ENCODE data around the gene ADNP.

ADNP gene

DNA sequence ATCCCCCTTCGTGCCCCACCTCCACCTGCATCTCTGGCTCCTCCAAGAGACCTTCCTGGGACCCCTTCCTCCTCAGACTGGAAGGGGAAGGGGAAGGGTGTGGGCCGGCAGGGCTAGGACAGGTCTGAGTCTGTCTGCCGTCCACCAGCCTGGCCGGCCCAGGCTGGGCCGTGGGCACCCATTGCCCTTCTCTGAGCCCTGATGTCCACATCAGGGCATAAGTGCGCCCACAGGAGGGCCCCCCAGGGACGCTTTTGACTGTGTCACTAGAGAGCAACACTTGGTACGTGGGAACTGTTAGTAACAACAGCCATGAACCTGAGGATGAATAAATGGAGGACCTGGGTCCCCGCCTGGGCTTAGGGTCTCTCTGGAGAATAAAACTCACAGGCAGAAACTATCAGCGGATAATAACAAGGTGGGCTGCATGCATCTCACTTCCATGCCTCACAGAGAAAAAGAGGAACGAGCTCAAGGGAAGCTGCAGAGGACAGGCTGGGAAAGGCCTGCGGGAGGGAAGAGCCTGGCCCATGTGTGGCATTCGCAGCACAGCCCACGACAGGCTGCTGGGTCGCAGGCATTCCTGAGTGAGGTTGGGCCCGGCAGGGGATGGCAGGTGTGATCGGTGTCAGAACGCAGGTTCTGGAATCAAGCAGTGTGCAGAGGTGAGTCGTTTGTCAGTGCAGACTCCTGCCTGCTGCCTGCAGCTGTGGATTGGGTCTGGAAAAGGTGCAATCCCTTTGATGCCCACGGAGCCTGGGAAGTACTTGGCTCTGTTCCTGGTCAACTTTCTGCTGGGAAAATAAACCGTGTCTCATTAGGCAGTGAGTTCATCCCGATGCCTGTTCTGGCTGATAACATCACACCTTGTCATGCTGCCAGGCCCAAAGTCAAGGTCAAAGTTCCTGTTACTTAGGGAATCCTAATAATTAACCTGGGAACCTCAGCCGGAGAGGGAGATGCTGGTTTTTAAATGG lies 75.5 kb downstream of the ADNP start:
- Histone ChIP-seq H3K4me1 (ENCODE audit: insufficient read depth, low read length) (no peaks in the 10 kb centered on the region), H2AFZ (ENCODE audit: low read depth, low read length) (no peak overlapping the region), H3K9me3 (ENCODE audit: low read length) (no peaks in the 10 kb centered on the region), H3K36me3 (ENCODE audit: insufficient read depth, low read length) (no peaks in the 10 kb centered on the region), H3K4me3 (ENCODE audit: low read length) (no peak overlapping the region), H3K27me3 (ENCODE audit: insufficient read depth, low read length) (no peaks in the 10 kb centered on the region)

DNA sequence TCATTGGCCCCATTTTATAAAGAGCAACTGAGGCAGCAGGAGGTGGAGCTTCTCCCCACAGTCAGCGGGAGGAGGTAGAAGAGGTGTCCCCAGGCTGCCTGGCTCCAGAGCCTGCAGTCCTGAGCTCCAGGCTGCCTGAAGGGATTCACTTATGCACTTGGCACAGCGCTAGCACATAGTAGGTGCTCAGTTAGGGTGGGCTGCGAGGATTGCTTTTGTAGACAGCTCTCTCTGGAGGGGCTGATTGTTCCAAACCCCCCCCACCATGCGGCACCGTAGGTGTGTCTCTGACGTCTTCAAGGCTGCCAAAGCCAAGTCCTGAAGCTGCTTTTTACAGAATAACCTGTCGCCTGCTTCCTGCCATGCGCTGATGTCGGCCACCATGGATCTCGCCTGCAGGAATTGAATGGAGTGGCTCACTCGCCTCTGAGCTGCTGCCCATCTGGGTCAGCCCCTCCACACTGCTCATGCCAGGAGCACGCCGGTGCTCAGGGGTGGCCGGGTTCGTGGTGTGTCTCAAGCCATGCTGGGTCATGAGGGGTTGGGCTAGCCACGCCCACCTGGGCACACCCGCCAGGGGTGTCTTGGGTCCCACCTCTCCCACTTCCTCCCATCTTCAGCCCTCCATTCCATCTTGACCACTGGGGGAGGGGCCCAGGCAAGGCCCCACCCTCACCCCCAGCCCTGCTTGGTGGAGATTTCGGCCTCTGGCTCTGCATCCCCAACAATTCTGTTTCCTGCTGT lies 76.6 kb downstream of the ADNP start:
- Histone ChIP-seq H3K27me3 (ENCODE audit: insufficient read depth, low read length) (no peaks in the 10 kb centered on the region), H3K4me1 (ENCODE audit: insufficient read depth, low read length) (no peaks in the 10 kb centered on the region), H3K9me3 (ENCODE audit: low read length) (no peaks in the 10 kb centered on the region), H3K36me3 (ENCODE audit: insufficient read depth, low read length) (no peaks in the 10 kb centered on the region), H2AFZ (ENCODE audit: low read depth, low read length) (no peak overlapping the region), H3K4me3 (ENCODE audit: low read length) (no peak overlapping the region)

DNA sequence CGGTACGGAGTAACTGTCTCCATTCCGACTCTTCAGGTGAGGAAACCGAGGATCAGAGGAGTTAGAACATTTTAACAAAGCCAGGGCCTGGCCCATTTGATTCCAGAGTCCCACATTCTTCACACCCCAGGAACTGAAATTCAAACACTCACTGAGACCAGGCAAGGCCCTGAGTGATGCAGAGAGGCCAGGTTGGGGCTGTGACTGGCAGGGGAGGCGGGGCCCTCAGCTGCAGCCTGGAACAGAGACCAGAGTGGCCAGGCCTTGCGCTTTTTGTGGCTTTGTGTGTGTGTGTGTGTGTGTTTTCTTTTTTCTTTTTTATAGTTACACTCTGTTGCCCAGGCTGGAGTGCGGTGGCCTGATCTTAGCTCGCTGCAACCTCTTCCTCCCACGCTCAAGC lies 79.2 kb downstream of the ADNP start:
- no peak overlapping the region for H2AFZ ChIP-seq (ENCODE audit: low read depth, low read length)
- no peaks in the 10 kb centered on the region for H3K9me3 ChIP-seq (ENCODE audit: low read length)
- no peaks in the 10 kb centered on the region for H3K4me1 ChIP-seq (ENCODE audit: insufficient read depth, low read length)
- no peaks in the 10 kb centered on the region for H3K27me3 ChIP-seq (ENCODE audit: insufficient read depth, low read length)
- H3K36me3 ChIP-seq (ENCODE audit: insufficient read depth, low read length), result no peaks in the 10 kb centered on the region
- no peak overlapping the region for H3K4me3 ChIP-seq (ENCODE audit: low read length)

DNA sequence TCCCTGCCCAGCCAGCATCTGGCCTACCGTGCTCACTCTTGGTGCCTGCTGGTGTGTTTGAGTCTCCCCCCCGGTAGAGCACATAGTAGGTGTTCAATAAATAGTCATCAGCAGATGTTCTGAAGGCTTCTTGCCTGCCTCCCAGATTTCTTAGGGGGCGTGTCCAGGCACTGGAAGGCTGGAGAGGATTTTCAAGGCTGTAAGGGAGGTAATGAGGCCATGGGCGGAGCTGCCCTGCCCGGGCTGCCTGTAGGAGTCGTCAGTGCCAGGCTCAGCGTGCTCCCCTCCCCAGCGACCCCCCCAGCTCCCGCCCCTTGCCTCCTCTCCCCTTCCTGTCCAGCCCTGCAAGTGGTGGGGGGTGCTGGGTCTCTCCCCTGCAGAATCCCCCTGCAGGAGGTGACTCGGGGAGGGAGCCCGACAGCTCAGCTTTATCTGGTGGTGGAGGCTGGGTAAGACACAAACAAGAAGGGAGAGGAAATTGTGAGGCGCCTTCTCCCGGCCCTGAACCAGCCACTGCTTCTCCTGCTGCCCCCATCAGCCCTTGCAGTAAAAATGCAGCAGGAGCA lies 80.4 kb downstream of the ADNP start:
- Histone ChIP-seq H3K36me3 (ENCODE audit: insufficient read depth, low read length) (no peaks in the 10 kb centered on the region), H3K4me1 (ENCODE audit: insufficient read depth, low read length) (no peaks in the 10 kb centered on the region), H3K9me3 (ENCODE audit: low read length) (no peaks in the 10 kb centered on the region), H3K4me3 (ENCODE audit: low read length) (no peak overlapping the region), H3K27me3 (ENCODE audit: insufficient read depth, low read length) (no peaks in the 10 kb centered on the region), H2AFZ (ENCODE audit: low read depth, low read length) (no peak overlapping the region)

DNA sequence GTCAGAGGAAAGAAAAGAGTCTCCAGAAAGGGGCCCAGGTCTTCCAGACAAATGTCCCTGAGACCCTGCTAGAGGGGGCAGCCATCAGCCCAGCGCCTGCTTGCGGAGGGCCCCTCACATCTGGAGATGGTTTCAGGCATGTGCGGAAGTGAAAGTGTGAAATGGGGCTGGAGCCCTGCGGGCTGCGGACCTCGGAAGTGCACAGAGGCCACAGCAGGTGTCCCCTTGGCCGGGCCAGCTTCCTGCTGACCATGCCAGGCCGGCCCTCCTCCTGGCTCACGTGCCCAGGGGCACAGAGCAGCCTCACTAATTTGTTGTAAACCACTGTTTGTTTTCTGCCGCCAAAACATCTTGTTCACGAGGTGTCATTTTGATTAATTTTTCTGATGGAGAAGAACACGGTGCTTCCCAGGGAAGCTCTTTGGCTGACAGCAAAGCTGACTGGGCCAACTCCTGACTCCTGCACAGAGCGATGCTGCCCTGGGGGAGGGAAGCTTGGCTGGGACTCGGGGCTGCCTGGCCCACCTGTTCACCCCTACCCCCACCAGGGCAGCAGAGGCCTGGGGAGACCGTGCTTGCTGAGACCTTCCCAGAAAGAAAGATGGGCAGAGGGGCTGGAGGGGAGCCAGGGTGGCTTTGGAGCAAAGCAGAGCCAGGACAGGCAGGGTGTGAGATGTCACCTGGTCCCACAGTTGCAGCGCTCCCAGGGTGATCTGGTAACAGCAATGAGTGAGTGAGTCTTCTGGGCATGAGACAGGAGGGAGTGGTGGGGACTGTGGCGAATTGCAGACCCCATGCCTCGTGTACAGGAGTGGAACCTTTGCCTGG lies 82.2 kb downstream of the ADNP start:
- Histone ChIP-seq H3K36me3 (ENCODE audit: insufficient read depth, low read length) (no peaks in the 10 kb centered on the region), H2AFZ (ENCODE audit: low read depth, low read length) (no peak overlapping the region), H3K4me3 (ENCODE audit: low read length) (no peak overlapping the region), H3K27me3 (ENCODE audit: insufficient read depth, low read length) (no peaks in the 10 kb centered on the region), H3K4me1 (ENCODE audit: insufficient read depth, low read length) (no peaks in the 10 kb centered on the region), H3K9me3 (ENCODE audit: low read length) (no peaks in the 10 kb centered on the region)

DNA sequence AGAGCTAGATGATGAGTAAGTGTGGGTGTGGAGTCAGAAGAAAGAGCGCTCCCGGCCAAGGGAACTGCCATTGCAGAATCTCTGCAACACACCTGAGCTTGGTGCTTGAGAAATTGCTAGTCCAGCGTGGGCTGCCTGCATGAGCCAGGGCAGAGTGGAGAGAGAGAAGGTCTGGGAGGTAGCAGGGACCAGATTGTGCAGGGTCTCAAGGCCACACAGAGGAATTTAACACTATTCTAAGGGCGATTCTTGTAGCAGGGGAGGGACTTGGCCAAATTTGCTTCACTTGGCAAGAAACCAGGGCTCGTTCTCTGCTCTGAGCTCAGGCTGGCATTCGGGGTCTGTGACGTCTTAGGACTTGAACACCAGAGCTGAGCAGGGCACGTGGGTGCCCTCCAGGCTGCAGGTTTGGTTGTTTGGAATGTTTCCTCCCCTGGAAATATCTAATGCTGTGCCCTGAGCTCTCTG lies 82.9 kb downstream of the ADNP start:
- Histone ChIP-seq H3K4me3 (ENCODE audit: low read length) (no peak overlapping the region), H3K27me3 (ENCODE audit: insufficient read depth, low read length) (no peaks in the 10 kb centered on the region), H3K36me3 (ENCODE audit: insufficient read depth, low read length) (no peaks in the 10 kb centered on the region), H3K4me1 (ENCODE audit: insufficient read depth, low read length) (no peaks in the 10 kb centered on the region), H2AFZ (ENCODE audit: low read depth, low read length) (no peak overlapping the region), H3K9me3 (ENCODE audit: low read length) (no peaks in the 10 kb centered on the region)

DNA sequence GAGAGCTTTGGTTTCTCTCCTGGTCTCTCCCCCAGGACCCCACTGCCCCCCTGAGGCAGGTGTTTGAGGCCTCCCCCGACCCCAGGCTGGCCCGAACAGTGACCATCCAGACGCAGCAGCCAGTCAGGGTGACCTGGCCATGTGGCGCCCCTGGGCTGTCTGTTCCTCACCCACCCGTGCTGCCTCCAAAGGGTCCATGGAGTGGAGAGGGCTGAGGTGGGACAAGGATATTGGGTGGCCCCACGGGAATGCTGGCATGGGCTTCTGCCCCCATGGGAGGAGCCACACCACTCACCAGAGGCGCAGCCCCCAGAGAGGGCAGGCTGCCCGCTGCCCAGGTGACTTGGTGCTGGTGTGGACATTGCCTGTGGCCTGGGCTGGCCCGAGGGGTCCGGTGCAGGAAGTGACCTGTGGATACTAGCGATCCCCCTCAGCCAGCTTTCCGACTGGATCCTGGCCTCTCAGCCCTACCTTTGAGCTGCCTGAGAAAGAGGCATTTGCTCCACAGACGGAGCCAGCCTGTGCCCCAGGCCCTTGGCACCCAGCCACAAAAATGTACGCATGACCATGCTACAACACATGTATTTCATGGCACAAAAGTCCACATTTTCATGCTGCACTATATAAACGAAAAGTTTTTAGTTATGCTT lies 85.5 kb downstream of the ADNP start:
- Histone ChIP-seq H3K36me3 (ENCODE audit: insufficient read depth, low read length) (no peaks in the 10 kb centered on the region), H3K27me3 (ENCODE audit: insufficient read depth, low read length) (no peaks in the 10 kb centered on the region), H2AFZ (ENCODE audit: low read depth, low read length) (no peak overlapping the region), H3K4me3 (ENCODE audit: low read length) (no peak overlapping the region), H3K4me1 (ENCODE audit: insufficient read depth, low read length) (no peaks in the 10 kb centered on the region), H3K9me3 (ENCODE audit: low read length) (no peaks in the 10 kb centered on the region)

DNA sequence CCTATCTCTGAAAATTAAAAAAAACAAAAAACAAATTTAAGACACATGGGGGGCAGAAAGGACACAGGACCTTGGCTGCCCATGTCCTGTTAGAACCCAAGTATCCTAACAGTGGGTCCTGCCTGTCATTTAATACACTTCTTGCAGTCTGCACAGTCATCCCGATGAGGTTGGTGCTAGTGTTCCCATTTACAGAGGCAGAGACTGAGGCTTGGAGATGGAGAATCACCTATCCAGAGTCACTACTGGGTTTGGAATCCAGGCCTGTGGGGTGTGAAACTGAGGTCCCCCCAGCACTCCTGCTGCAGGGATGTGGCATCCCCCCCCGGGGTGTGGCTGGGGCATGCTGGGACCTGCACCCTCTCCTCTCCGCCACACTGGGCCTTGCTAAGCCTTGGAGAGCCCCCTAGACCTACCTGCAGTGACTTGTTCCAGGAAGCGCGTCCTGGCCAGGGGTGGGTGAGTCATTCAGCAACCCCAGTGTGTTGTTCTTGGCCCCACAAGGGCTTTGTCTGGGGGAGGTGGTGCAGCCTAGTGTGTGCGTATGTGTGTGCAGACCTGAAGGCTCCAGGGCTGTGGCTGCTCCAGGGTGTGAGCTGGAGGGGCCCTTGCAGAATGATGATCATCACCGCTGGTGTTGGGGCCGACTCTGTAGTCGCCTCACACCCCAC lies 86.7 kb downstream of the ADNP start:
- Histone ChIP-seq H3K4me1 (ENCODE audit: insufficient read depth, low read length) (no peaks in the 10 kb centered on the region), H3K27me3 (ENCODE audit: insufficient read depth, low read length) (no peaks in the 10 kb centered on the region), H3K9me3 (ENCODE audit: low read length) (no peaks in the 10 kb centered on the region), H3K36me3 (ENCODE audit: insufficient read depth, low read length) (no peaks in the 10 kb centered on the region), H3K4me3 (ENCODE audit: low read length) (no peak overlapping the region), H2AFZ (ENCODE audit: low read depth, low read length) (no peak overlapping the region)

DNA sequence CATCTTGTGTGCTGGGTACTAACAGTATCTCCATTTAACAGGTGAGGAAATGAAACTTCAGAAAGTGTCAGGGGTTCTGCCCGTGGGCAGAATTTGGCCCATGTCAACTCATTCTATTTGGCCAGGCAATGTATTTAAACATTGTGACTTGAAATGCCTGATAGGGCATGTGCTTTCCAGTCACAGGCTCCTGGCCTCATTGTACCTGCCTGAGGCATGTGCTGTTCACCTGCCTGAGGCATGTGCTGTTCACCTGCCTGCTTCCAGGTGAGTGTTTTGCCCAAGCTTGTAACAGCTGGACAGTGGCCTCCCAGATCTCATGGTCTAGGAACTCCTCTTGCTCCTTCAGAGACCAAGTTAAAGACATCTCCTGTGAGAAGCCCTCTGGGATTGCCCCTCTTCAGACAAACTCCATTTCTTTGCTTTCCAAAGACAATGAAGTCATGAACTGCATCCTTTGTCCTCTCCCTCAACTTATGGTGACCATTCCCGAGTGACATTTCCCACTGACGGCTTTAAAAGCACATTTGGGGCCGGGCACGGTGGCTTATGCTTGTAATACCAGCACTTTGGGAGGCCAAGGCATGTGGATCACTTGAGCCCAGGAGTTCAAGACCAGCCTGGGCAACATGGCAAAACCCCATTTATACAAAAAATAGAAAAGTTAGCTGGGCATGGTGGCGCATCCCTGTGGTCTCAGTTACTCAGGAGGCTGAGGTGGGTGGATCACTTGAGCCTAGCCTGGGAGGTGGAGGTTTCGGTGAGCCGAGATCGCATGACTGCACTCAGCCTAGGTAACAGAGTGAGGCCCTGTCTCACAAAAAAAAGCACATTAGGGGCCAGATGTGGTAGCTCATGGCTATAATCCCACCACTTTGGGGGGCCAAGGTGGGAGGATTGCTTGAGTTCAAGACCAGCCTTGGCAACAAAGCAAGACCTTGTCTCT lies 87.6 kb downstream of the ADNP start:
- no peaks in the 10 kb centered on the region for H3K9me3 ChIP-seq (ENCODE audit: low read length)
- no peaks in the 10 kb centered on the region for H3K4me1 ChIP-seq (ENCODE audit: insufficient read depth, low read length)
- no peak overlapping the region for H2AFZ ChIP-seq (ENCODE audit: low read depth, low read length)
- no peaks in the 10 kb centered on the region for H3K36me3 ChIP-seq (ENCODE audit: insufficient read depth, low read length)
- no peaks in the 10 kb centered on the region for H3K27me3 ChIP-seq (ENCODE audit: insufficient read depth, low read length)
- H3K4me3 ChIP-seq (ENCODE audit: low read length), result no peak overlapping the region

DNA sequence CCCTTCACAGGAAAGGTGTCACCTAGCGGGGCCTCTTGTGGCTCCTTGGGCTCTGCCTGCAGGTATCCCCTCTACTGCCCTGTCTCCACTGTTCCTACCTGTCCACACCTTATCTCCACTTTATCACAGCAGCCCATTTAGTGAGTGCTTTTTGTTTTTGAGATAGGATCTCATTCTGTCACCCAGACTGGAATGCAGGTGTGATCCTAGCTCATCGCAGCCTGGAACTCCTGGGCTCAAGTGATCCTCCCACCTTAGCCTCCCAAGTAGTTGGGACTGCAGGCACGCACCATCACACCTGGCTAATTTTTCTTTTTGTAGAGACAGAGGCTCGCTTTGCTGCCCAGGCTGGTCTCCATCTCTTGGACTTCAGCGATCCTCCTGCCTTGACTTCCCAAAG lies 88.4 kb downstream of the ADNP start:
- Histone ChIP-seq H3K36me3 (ENCODE audit: insufficient read depth, low read length) (no peaks in the 10 kb centered on the region), H2AFZ (ENCODE audit: low read depth, low read length) (no peak overlapping the region), H3K9me3 (ENCODE audit: low read length) (no peaks in the 10 kb centered on the region), H3K27me3 (ENCODE audit: insufficient read depth, low read length) (no peaks in the 10 kb centered on the region), H3K4me3 (ENCODE audit: low read length) (no peak overlapping the region), H3K4me1 (ENCODE audit: insufficient read depth, low read length) (no peaks in the 10 kb centered on the region)
